ENCODE data around the gene NSG1.

- TF ChIP-seq EZH2phosphoT487 (IDR thresholded peaks at IDR 0.05; ENCODE audit: insufficient read depth, low read depth) = no peak
- TF ChIP-seq EZH2 (IDR thresholded peaks at IDR 0.05; ENCODE audit: insufficient read depth, poor library complexity, severe bottlenecking) = no peak
These were observed 9.9 kb downstream of the NSG1 start for GRCh38 chr4:4396628-4397440.

Data from GM23248 (cell line).